NCI-H187 (cell line): ENCODE results near the gene ITGB5.
A peak's percentile ranks its signal among the peaks of the same experiment; 100 is the strongest.
"Not testable (repeated sequence)": the region's sequence is repeated elsewhere in the genome, so short reads cannot be mapped to it uniquely, and the experiment has no call there.

ENCODE experiments used
- DNase-seq, 2 experiments: peaks; one replicate each; lab custom pipeline; 2025; lab: John Stamatoyannopoulos, UW

Gene ITGB5

DNA sequence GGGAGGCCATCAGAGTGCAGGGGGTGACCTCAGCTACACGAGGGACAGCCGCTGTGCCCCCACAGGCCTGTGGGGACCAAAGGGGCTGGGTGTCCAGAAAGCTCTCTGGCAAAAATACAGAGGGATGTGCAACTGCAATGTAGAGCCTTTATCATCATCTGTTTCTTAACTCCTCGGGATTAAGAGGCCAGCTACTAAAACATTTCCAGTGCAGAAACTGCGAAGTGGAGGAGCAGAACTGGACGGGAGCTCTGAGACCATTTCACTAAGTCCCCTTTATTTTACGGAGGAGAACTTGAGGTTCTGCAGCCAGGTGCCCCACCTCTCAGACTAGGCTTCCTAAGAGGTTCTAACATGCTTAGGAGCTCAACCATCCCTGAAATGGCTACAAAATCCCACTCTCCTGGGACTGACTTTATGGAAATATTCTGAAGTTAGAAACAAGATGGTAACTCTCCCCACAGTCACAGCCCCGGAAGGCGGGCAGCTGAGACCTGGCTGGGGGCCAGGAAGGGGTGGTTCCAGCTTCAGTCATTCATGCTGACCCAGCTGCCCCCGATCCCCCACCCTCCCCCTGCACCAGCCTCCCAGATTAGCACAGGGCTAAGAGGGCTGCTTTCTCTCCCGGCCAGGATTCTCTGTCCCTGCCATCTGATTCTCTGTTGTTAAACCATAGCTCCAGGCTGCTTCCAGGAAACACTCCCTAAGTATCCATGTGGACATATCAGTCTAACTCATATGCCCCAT is 116.7 kb downstream of the ITGB5 start:
- DNase-seq, result peak; percentile 27 to 47

DNA sequence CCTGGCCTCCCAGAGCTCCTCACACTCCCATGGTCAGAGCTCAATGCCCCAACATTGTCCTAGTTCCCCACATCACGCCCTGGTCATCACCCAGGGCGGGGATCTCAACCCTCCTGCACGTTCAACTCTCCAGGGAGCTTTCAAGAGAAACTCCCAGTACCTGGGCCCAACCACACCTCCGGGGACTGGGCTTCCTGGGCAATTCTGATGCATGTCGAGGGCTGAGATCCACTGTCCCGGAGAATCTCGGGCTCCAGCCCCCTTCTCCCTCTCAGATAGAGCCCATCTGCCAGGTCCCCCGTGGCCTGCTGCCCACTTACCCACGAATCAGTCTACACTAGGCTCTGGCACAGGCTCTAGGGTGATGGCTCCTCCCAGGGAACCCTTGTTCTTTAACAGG is 117.7 kb downstream of the ITGB5 start:
- DNase-seq, result no peak

DNA sequence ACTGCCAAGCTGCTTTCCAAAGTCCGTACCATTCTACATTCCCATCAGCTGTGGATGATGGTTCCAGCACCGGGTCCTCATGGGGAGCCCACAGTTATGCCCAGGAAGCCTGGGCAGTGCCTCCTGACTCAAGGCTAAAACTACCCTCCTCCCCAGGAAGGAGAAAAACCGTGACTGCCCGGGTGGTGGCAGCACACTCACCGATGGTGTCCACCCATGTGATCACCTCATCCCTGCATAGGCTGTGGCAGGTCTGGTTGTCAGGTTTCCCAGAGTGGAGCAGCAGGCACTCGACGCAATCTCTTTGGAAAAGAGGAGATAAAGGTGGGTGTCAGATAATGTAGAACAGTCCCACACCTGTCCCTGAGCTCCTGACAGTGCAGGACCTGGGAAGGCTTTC is 118.4 kb downstream of the ITGB5 start:
- no peak for DNase-seq

DNA sequence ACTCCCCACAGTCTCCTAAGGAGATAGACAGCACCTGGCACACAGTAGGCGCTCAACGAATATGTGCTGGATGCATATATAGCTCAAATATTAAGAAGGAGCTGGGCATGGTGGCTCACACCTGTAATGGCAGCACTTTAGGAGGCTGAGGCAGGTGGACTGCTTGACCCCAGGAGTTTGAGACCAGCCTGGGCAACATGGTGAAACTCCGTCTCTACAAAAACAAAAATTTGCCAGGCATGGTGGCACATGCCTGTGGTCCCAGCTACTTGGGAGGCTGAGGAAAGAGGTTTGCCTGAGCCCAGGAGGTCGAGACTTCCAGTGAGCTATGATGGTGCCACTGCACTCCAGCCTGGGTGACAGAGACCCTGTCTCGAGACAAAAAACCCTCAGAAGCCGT is 119.5 kb downstream of the ITGB5 start:
- DNase-seq, result no peak

DNA sequence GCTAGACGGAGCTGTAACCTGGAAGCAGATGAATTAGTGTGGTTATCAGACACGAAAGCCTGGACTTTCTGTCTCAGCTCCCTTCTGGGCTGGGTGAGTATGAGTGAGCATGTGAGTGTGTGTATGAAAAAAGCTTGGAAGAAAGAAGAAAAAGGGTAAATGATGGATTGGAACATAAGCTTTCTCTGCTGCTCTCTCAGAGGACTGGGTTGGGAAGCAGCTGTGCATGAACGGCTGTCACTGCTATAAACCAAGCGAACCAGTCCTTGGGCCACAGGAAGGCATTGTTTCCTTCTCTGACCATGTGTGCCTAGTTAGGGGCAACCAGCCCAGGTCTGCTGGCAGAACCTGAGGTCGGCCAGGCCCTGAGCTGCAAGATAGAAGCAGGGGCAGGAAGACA is 119.9 kb downstream of the ITGB5 start:
- no peak for DNase-seq

DNA sequence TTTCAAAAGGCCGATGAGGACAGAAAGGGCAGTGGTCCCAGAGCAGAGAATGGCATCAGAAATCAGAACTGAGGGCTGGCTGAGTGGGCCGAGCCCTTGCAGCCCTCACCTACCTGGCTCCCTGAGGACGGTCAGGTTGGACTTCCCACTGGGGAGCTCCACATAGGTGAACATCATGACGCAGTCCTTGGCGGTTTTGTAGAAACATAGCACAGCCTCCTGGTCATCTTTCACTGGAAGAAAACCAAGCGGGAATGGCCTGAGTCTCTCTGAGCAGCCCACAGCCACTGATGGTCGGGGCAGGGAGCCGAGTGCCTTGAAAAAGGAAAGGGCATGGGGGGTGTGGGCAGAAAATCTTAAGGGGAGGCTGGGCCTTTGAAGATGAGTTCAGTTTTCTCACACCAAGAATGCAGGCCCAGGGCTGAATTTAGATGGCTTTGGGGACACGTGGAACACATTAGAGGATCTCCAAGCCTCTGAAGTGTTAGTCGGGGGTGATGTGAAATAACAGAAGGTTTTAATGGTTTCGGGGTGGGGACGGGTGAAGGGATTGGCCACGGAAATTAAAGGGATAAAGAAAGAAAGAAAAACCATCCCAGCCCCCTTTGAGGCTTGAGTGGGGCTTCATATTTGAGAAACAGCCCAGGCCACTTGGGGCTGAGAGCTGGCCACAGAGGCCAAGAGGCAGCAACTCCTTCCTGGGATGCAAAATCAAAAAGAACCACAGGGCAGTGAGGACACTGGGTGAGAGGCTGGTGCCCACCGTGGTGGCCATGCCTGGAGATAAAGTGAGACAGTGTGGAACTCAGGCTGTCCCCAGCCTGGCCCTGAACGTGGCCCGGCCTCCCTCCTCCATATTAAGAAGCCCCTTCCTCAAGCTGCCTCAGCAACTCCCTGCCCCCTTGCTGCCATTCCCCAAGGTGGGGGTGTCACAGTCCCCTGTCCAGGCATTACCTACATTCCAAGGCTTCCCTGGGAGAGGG is 120.8 kb downstream of the ITGB5 start:
- no peak for DNase-seq

DNA sequence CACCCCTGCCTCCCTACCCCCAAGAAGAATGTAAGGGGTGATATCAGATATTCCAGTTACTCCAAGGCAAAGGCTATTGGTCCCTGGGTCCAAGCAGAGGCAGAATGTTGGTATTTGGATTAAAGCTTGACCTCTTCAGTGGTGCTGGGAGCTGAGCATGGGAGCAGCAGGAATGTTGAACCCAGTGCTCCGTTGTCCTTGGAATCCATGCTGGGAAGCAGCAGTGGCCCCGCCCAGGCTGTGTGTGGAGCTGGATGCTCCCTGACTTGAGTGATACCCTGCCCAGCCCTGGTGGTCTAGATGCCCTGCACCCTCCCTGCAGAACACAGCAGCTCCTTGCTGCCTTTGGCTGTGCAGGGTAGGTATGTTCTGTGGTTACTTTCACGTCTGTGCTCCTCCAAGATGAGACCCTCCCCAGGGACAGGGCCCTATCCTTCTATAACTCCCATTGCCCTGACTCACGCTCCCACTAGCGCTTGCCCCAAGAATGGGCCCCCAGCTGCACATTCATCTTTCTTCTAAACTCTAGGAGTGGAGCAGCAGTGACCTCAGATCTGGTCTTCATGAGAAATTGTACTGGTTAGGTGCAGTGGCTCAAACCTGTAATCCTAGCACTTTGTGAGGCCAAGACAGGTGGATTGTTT is 121.8 kb downstream of the ITGB5 start:
- no peak for DNase-seq

DNA sequence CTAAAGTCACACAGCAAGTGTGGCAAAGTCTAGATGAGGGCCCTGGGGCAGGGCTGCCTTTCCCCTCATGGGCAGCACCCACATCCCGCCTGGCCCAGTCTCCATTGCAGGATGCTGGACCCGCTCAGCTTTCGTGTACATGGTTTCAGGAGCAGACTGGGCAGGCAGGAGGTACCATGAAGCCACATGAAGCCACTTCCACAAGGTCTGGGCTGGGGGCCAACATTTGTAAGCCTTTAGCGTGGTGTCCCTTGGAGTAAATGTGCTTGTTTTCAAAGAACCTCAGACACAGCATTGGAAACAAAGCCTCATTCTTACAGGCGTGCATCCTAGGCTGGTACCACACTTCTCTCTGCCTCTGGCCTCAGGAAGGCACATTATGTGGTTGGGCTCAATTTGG is 122.4 kb downstream of the ITGB5 start:
- DNase-seq, result no peak

DNA sequence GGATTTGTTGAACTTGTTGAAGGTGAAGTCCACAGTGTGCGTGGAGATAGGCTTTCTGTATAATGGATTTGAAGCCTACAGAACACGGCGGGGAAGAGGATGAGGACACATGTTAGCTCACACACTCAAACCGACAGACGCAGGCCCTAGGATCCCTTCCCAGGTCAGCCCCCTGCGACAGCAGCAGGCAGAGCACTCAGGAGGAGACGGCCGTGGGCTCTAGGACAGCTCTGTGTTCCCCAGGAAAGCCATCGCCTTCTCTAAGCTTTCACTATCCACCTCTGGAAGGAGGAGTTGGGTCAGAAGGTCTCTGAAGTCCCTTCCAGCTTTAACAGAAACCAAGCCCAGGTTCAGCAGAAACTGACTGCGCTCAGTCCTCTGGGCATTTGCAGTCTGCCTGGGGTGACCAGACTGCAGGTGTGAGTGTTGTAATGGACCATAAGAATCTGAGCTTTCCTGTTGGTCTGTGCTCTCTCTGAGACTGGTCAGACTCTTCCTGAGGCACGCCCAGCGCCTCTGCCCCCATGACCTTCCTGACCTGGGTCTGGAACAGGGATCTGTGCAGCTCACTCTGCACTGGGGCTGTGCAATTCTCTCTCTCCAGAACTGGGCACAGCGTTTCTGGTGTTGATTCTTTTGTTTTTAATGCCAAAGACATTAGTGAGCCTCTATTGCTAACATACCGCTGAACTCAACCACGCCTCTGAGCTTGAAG is 123.4 kb downstream of the ITGB5 start:
- DNase-seq, result no peak

DNA sequence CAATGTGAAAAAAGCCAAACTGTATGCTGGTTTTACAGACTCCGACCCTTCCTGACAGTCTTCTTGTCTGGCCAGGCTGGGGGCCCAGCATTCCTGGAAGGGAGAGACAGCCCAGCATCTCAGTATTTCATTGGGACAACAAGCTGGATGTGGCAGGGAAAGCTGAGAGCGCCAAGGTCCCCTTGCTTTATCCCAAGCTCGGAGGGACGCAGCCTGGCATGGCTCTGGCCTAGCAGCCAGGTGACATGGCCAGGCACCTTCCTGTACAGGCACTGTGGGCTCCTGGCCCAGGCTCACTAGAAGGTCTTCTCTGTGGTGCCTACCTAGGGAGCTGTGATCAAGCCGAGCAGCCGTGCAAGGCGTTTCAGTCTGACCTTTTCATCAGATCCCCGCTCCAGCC is 124.0 kb downstream of the ITGB5 start:
- no peak for DNase-seq

DNA sequence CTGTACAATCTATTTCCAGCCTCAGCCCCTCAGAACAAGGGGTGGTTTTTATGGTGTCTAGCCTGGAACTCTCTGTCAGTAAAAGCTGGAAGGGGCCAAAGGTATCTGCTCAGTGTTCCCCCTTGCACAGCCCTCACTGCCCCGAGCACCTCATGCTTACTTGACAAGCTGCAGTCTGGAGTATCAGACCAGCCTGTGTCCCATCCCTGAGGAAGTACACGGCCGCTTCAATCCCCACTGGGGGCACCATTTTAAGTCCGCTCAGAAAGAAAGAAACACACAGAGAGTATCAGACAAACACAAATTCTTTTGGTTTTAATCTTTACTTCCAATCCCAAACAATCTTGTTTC is 124.5 kb downstream of the ITGB5 start:
- no peak for DNase-seq

DNA sequence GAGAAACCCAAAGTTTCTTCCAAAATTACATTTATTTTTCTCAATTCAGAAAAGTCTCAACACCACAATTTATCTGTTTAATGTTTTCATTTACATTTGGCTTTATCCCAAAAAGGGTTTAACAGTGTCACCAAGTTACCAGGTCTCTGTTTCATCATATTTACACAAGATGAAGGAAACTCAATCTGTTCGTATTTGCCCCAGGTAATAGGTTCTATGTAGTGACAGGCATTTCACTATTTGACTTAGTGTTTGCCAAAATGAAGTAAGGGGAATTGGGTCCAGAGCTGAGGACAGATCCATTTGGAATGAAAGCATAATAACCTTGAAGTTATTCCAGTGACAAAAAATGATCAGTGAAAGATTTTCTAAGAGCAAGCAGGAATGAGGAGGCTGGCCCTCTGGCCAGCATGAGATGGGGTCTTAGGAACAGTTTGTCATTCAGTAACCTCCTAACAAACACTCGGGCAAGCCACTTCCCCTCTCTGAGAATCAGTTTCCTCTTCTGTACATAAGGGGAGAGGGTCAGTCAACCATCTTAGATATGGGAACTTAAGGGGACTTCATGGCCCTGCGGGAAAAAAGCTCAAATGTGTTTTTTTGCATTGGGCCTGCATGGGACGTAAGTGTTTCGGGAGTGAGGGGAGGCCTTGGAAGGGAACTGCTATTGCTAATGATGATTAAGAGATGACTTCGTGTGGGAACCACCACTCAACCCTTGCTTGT is 125.1 kb downstream of the ITGB5 start:
- DNase-seq, result no peak

DNA sequence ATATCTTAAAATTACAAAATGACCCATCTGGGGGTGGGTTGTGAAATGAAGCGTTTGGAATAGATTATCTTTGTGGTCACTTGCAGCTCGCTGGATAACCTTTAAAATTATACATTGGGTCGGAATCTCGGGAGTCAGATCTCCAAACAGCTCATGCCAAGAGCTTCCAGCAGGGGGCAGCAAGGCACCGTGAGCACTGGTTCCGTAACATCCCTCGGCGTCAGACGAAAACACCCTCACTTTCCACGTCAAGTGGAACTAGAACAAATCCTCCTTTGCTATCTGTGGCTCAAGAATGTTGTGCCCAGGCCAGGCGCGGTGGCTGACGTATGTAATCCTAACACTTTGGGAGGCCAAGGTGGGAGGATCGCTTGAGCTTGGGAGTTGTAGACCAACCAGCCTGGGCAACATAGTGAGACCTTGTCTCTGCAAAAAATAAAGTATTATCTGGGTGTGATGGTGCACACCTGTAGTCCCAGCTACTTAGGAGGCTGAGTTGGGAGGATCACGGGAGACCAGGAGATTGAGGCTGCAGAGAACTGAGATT is 125.8 kb downstream of the ITGB5 start:
- peak; percentile 50 to 53 for DNase-seq

DNA sequence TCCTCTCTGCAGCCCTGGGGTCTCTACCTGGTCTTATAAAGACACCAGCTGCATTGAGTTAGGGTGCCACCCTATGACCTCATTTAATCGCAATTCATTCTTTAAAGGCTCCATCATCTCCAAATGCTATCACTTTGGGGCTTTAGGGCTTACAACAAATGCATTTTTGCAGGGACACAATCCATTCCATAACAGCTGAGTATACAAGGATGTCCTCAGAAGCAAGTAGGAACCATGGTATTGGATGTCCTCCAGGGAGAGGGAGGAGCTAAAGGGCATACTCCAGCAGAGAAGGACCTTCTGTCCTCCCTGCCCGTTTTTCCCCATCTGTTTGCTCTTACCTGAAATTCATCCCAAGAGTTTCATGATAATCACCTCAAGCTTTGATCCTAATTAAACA is 126.6 kb downstream of the ITGB5 start:
- no peak for DNase-seq

DNA sequence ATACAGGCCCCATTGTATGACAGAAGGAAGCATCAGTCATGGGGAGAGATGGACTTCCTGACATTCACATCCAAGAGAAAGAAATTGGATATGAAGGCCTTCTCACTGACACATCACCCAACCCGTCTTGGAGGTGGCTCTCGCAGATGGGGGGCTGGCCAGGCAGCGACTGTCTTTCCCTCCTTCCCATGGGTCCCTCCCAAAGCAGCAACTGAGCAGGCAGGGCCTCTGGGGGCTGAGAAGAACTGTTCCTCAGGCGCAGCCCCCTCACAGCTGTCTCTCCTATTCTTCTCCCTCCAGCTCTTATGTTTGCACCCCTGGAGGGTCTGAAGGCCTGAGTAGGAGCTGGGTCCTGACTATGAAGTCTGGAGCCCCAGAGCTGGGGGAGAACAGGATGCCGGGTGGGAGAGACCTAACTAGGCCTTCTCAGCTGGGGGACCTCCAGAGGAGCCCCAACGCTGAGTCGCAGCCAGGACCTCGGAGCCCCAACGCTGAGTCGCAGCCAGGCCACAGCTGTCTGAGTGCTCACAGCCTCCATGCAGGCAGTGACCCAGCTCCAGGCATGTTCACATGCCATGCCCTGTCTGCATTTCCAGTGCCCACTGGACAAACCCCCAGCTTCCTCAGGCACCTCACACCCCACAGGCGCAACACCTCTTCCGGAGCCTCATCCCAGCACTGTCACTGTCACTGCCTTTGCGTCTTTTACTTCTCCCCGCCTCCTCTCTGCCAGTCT is 127.3 kb downstream of the ITGB5 start:
- DNase-seq, result no peak

DNA sequence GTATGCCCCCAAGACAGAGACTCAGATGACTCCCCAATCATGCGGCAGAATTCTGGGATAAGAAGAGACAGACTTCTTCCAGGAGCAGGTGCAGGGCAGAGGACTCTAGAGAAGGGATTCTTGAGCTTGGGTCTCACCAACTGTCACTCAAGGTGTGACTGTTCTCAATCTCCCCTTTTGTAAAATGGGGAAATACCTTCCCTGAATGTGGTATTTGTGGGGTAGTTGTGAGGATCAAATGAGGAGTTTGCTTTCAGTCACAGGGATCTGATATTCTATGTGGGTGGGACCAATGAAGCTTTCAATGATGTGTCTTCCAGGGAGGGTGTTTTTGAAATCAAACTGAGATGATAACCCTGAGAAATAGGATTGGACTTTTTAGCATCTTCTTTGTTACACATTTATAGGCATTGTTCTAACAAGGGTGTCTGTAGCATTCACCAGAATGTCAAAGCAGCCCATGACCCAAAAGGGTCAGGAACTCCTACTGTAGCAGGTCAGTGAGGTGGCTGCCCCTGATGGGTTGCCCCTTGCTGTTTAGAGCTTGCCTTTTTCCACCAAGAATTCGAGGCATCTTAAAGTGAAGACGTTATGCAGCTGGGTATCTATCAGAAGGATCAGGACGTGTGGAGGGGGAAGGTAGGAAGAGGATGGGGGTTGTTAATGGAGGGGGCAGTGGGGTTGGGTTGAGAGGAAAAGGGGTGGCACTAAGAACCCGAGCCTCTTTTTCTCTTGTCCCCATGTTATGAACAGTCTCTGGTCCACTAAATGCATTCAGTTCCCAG is 128.1 kb downstream of the ITGB5 start:
- DNase-seq, result no peak

DNA sequence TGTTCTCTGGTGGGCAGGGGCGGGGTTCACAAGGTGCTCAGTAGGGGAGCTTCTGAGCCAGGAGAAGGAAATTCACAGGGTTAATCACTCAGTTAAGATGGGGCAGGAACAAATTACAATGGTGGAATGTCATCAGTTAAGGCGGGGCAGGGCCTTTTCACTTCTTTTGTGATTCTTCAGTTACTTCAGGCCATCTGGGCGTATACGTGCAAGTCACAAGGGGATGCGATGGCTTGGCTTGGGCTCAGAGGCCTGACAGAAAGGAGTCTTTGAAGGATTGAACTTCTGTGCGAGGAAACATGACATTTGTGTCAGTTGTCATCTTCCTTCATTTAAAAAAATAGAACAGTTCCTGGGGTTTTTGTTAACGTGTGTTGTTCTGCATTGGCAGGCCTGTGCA is 129.2 kb downstream of the ITGB5 start:
- not testable (repeated sequence) for DNase-seq

DNA sequence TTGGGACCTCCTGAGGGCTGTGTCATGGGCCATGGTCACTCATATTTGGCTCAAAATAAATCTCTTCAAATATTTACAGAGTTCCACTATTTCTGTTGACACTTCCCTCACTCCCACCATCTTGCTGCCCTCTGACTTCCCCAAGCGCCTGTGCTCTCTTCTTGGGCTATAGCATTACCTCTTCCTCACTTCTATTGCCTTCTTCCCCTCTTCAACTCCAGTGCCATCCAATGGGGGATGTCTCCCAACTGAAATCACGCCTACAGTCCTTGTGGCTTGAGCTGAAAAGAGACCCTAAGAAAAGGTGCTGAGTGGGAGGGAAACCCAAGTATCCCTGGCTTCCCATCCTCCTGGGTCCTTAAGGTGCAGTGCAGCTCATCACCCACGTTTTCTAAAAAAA is 135.1 kb downstream of the ITGB5 start:
- no peak for DNase-seq

DNA sequence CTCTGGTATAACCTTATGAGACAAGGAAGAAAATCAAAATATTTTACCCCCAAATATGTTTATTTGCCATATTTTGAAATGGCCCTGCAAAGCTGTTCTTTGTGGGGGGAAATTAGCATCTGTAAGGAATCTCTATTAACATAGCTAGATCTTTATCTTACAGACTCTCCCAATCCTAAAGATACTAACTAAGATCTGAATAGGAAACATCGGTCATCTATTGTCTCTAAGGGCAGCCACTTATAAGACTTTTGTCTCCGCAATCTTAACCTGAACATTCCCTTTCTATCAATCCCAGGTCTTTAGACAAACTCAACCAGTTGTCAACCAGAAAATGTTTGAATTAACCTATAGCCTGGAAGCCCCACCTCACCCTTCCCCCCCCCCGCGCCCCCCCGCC is 135.7 kb downstream of the ITGB5 start:
- no peak for DNase-seq

DNA sequence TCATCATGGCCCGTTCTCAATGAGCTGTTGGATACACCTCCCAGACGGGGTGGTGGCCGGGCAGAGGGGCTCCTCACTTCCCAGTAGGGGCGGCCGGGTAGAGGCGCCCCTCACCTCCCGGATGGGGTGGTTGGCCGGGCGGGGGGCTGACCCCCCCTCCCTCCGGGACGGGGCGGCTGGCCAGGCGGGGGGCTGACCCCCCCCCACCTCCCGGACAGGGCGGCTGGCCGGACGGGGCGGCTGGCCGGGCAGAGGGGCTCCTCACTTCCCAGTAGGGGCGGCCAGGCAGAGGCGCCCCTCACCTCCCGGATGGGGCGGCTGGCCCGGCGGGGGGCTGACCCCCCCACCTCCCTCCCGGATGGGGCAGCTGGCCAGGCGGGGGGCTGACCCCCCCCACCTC is 137.3 kb downstream of the ITGB5 start:
- DNase-seq, result not testable (repeated sequence)
